ENCODE results near the gene P3H2. TPM values are rescaled to one million over a fixed set of nuclear protein-coding genes. Genes with fewer than 3 reads are reported as not detected.

P3H2 gene
- total and polyA plus RNA-seq, 9 of the 15 experiments (the other 6 are each of a cell fraction or from before 2014, with no cell fraction given): 0.04 to 0.26 (median 0.22) TPM; not detected in 6

DNA sequence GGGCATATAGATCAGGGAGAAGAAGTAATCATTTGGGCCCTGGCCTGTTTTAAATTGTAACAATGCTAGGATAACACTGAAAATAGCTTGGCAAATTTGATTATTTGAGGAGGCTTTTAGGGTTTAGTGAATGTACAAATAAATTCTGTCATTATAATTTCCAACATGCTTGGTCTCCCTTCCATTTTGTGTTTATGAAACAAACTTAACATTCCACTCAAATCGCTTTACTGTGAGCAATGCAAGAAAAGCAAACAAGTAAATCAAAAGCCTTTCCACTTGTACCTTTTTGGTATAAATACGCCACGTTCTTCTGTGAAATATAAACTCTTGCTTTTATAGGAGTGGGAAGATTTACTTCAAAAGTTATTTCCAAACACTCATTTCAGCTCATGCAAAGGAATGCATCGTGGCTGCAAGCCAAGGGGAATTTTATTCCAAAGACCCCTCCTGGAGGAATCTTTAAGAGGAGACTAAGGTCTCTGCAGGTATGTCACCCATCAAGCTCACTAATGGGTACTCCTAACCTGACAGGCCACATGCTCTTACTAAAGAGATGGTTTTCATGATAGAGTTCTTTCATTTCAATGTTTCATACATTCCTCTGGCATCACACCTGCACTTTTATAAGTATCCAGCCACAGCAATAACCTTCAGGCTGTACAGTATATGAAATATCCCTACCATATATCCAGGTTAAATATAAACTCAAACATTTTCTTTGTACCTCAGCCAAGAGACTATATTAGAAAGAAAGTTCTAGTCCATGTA is 115.2 kb downstream of the P3H2 start (continued):
- no peak for TF ChIP-seq MGA (IDR thresholded peaks at IDR 0.05)
- TF ChIP-seq RNF2 (IDR thresholded peaks at IDR 0.05): no peak
- TF ChIP-seq RBM14 (IDR thresholded peaks at IDR 0.05; ENCODE audit: borderline replicate concordance, insufficient read depth, low read depth, low read length): no peak
- TF ChIP-seq STAG1 (CRISPR knock-in tag; IDR thresholded peaks at IDR 0.05; ENCODE audit: borderline replicate concordance): no peak
- no peak for TF ChIP-seq MCM7 (IDR thresholded peaks at IDR 0.05)
